GM12878 (cell line): ENCODE results near the gene GGT5.
"Not testable (repeated sequence)": the region's sequence is repeated elsewhere in the genome, so short reads cannot be mapped to it uniquely, and the experiment has no call there.

Experiments
- CTCF ChIP-seq, 3 experiments: IDR thresholded peaks in 2 of 3; conservative IDR thresholded peaks in 1 of 3; 2 replicates each; pipeline ENCODE4 v1.5.1; 2011; ENCODE audit warnings: low read depth in 3 of 3, low read length in 3 of 3, mild to moderate bottlenecking in 3 of 3, control low read depth in 2 of 3, moderate library complexity in 2 of 3, inconsistent platforms in 1 of 3, mixed read lengths in 1 of 3; ENCODE audit not compliant: control insufficient read depth in 2 of 3, insufficient read depth in 1 of 3; ENCODE audit errors: extremely low read depth in 1 of 3
- MYB ChIP-seq: fragments of 150-350 bp; IDR thresholded peaks from 2 replicates; pipeline ENCODE4 v1.6.1; 2014; ENCODE audit warnings: mild to moderate bottlenecking, low read depth, low read length, borderline replicate concordance
- POLR2A ChIP-seq: IDR thresholded peaks from 2 replicates; pipeline ENCODE4 v1.6.1; 2011; ENCODE audit warnings: low read depth, mild to moderate bottlenecking, low read length
- RAD51 ChIP-seq: fragments of 450-650 bp; IDR thresholded peaks from 2 replicates; pipeline ENCODE4 v1.6.1; 2016; ENCODE audit warnings: moderate library complexity, mild to moderate bottlenecking, inconsistent platforms
- RFX5 ChIP-seq: IDR thresholded peaks from 2 replicates; pipeline ENCODE4 v1.6.1; 2011; ENCODE audit warnings: low read depth, low read length, improper control_type of control experiment
- TF ChIP-seq, protein P1 (sequence below): IDR thresholded peaks from 2 replicates; pipeline ENCODE4 v1.6.1; 2011; ENCODE audit warnings: mild to moderate bottlenecking, low read depth, low read length, moderate library complexity; ENCODE audit not compliant: insufficient replicate concordance

GRCh38 chr22:24273031-24273430, 28.1 kb upstream of the GGT5 start:
- not testable (repeated sequence) for TF ChIP-seq RFX5; CTCF (IDR thresholded peaks at IDR 0.05 in 2 of 3, conservative IDR thresholded peaks at IDR 0.05 in 1 of 3; ENCODE audit: control insufficient read depth in 2 of 3, extremely low read depth in 1 of 3, insufficient read depth in 1 of 3, low read depth in 3 of 3, low read length in 3 of 3); POLR2A; MYB
- TF ChIP-seq RAD51: peak; percentile 74
- TF ChIP-seq, protein P1, sequence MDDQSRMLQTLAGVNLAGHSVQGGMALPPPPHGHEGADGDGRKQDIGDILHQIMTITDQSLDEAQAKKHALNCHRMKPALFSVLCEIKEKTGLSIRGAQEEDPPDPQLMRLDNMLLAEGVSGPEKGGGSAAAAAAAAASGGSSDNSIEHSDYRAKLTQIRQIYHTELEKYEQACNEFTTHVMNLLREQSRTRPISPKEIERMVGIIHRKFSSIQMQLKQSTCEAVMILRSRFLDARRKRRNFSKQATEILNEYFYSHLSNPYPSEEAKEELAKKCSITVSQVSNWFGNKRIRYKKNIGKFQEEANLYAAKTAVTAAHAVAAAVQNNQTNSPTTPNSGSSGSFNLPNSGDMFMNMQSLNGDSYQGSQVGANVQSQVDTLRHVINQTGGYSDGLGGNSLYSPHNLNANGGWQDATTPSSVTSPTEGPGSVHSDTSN: not testable (repeated sequence)
